ENCODE results near the gene SLC45A1. TPM values are rescaled to one million over a fixed set of nuclear protein-coding genes. Genes with fewer than 3 reads are reported as not detected.

SLC45A1 gene
- total and polyA plus RNA-seq, 12 donors = 0.44 to 7.0 (median 2.5) TPM

DNA sequence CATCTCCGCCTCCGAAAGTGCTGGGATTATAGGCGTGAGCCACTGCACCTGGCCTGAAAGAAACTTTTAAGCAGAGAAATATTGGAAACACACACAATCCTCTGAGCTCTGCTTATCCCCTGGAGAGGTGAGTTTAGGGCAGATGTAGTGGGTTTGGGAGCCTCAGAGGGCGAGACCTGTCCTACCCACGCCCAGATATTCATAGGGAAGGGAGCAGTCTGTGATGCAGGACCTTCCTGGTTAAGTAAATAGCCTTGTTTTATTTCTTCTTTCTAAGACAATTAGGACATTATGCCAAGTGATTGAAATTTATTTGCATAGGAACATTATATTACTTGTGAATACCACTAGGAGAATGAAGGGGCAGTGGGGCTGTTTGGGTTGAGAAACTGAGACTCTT is 18.0 kb upstream of the SLC45A1 start:
- WGBS, 4 donors = 95 to 98% (median 96%) methylated on average over 3 to 5 of the region's 5 CpGs
- intact Hi-C loops (cut with DNase I) = no loop called here
- Histone ChIP-seq H3K27ac (no peak overlapping the region), H3K9me3 (replicated peaks in 1 of 3) (no peaks in the 10 kb centered on the region), H3K27me3 (no peaks in the 10 kb centered on the region), H3K4me3 (no peak overlapping the region), H3K4me1 (replicated peaks in 1 of 2) (no peaks in the 10 kb centered on the region), H3K36me3 (replicated peaks in 1 of 2) (no peaks in the 10 kb centered on the region)
- TF ChIP-seq, protein P1, sequence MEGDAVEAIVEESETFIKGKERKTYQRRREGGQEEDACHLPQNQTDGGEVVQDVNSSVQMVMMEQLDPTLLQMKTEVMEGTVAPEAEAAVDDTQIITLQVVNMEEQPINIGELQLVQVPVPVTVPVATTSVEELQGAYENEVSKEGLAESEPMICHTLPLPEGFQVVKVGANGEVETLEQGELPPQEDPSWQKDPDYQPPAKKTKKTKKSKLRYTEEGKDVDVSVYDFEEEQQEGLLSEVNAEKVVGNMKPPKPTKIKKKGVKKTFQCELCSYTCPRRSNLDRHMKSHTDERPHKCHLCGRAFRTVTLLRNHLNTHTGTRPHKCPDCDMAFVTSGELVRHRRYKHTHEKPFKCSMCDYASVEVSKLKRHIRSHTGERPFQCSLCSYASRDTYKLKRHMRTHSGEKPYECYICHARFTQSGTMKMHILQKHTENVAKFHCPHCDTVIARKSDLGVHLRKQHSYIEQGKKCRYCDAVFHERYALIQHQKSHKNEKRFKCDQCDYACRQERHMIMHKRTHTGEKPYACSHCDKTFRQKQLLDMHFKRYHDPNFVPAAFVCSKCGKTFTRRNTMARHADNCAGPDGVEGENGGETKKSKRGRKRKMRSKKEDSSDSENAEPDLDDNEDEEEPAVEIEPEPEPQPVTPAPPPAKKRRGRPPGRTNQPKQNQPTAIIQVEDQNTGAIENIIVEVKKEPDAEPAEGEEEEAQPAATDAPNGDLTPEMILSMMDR (IDR thresholded peaks at IDR 0.05) = no peak
- no peak for TF ChIP-seq POLR2A (IDR thresholded peaks at IDR 0.05)
- DNase-seq = no peak

DNA sequence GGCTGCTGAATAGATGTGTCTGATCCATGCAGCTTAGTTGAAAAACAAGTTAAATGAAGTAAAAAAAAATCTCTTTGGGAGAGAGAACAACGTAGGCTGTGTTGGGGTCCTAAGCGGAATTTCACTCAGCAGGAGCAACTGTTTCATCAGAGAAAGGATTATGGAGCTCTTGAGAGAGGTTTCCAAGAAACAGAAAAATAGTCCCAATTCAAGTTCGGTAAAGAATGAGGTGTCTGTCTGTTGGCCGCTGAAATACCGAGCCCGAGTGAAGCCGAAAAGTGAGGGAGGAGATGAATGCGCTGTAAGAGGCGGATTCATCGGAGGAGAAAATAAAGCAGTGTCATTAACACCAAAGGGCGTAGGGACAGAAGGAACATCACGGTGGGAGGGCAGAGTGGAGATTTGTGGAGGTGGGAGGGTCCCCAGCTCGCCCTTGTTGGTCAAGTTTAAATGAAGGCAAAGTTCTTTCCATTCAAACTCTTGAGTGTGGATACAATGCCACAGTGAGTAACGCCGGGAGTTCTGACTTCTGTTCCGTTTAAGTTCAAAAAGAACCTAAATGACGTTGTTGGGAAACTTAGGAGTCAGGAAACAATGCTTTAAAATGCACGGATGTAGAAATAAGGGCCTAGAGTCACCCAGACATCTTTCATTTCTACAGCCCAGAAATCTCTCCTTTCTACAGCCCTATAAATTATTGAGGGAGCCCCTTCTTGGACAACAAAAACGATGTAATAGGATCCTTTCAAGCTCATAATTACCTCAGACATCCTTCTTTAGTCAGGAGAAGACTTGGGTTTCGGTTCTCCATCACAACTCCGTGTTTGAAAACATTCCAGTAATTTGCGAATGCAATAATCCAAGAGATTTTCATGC is 15.6 kb upstream of the SLC45A1 start:
- DNase-seq = no peak
- 64 to 76% (median 71%) methylated on average over 22 of the region's 22 CpGs for WGBS, 4 donors
- intact Hi-C loops (cut with DNase I) = no loop called here
- Histone ChIP-seq H3K4me1 (replicated peaks in 1 of 2) (no peaks in the 10 kb centered on the region), H3K9me3 (replicated peaks in 1 of 3) (no peaks in the 10 kb centered on the region), H3K36me3 (replicated peaks in 1 of 2) (no peaks in the 10 kb centered on the region), H3K27me3 (no peaks in the 10 kb centered on the region), H3K27ac (no peak overlapping the region), H3K4me3 (no peak overlapping the region)
- no peak for TF ChIP-seq POLR2A (IDR thresholded peaks at IDR 0.05)
- TF ChIP-seq, protein P1 (IDR thresholded peaks at IDR 0.05) = no peak

DNA sequence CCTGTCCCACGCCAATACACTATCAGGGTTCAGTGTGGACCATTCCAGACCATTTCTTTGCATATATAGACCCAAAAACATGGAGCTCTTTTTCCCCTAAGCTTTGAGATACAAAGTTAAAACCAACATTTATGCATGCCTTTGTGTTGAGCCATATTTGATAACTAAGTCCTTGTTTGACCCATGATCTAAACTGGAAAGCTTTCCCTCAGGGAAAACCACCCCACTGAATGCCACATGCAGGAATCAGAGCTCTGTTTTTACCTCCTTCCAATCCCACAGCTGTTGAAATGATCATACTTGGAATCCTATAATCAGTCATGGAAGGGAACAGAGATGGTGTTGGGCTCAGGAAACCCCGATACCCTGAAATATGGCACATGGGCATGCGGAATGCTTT is 14.8 kb upstream of the SLC45A1 start:
- Histone ChIP-seq H3K27ac (no peak overlapping the region), H3K9me3 (replicated peaks in 1 of 3) (no peaks in the 10 kb centered on the region), H3K4me3 (no peak overlapping the region), H3K36me3 (replicated peaks in 1 of 2) (no peaks in the 10 kb centered on the region), H3K27me3 (no peaks in the 10 kb centered on the region), H3K4me1 (replicated peaks in 1 of 2) (no peaks in the 10 kb centered on the region)
- WGBS, 4 donors = 92 to 96% (median 95%) methylated on average over 3 of the region's 3 CpGs
- intact Hi-C loops (cut with DNase I) = no loop called here
- TF ChIP-seq POLR2A (IDR thresholded peaks at IDR 0.05) = no peak
- TF ChIP-seq, protein P1 (IDR thresholded peaks at IDR 0.05) = no peak
- DNase-seq = no peak

DNA sequence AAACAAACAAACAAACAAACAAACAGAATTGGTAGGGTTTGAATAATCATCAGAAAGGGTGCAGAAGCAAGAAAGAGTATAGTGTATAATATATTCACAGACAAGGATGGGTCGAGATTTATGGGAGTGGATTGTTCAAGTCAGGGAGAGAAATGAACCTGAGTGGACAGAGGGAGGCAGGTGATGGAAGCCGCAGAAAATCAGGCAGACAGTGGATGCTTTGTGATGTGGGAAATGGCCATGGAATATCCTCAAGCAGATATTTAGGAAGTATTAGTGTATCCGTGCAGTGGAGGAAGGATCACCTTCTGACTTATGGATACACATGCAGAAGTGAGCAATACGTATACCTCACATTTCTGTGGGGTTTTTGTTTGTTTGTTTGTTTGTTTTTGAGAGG is 14.0 kb upstream of the SLC45A1 start:
- Histone ChIP-seq H3K27ac (no peak overlapping the region), H3K36me3 (replicated peaks in 1 of 2) (no peaks in the 10 kb centered on the region), H3K4me3 (no peak overlapping the region), H3K9me3 (replicated peaks in 1 of 3) (no peaks in the 10 kb centered on the region), H3K27me3 (no peaks in the 10 kb centered on the region), H3K4me1 (replicated peaks in 1 of 2) (no peaks in the 10 kb centered on the region)
- no peak for DNase-seq
- TF ChIP-seq, protein P1 (IDR thresholded peaks at IDR 0.05) = no peak
- TF ChIP-seq POLR2A (IDR thresholded peaks at IDR 0.05) = no peak
- intact Hi-C loops (cut with DNase I) = no loop called here
- WGBS, 4 donors = 86 to 91% (median 87%) methylated on average over 4 of the region's 4 CpGs
